Activated CD4-positive, alpha-beta T cell treated with anti-CD3 and anti-CD28 coated beads for 36 hours (primary cell): ENCODE data around the gene SH2D3A. TPM values are rescaled to one million over a fixed set of nuclear protein-coding genes. Genes with fewer than 3 reads are reported as not detected.
A peak's percentile ranks its signal among the peaks of the same experiment; 100 is the strongest.

Experiments
- ATAC-seq: fragments of 200-7000 bp; cut with Tn5 transposase; one replicate; pipeline ENCODE4 v1.10.0; 2021; ENCODE audit warnings: mild to moderate bottlenecking, moderate library complexity
- CTCF ChIA-PET: fragments of 350-600 bp; sonication (Branson Sonifier 250); formaldehyde crosslinking; loops from one replicate; lab custom pipeline; 2021; ENCODE audit warnings: antibody characterized with exemption; lab: Charles Lee
- POLR2A ChIA-PET: fragments of 350-600 bp; sonication (Branson Sonifier 250); formaldehyde crosslinking; loops from one replicate; lab custom pipeline; 2021; ENCODE audit warnings: antibody characterized with exemption, inconsistent platforms; lab: Charles Lee
- DNase-seq: peaks from one replicate; pipeline ENCODE4 v3.0.0-alpha.2; 2020
- H3K27ac Mint-ChIP-seq: one replicate; pipeline ENCODE4 v1.8.0; 2021; ENCODE audit warnings: mixed read lengths
- H3K27me3 Mint-ChIP-seq: one replicate; pipeline ENCODE4 v1.8.0; 2021; ENCODE audit warnings: mixed read lengths
- H3K36me3 Mint-ChIP-seq: one replicate; pipeline ENCODE4 v1.8.0; 2021; ENCODE audit warnings: low read depth, mixed read lengths
- H3K4me1 Mint-ChIP-seq: one replicate; pipeline ENCODE4 v1.8.0; 2021; ENCODE audit warnings: mixed read lengths
- H3K4me3 Mint-ChIP-seq: one replicate; pipeline ENCODE4 v1.8.0; 2021; ENCODE audit warnings: mild to moderate bottlenecking, moderate library complexity, mixed read lengths
- H3K9me3 Mint-ChIP-seq: one replicate; pipeline ENCODE4 v1.8.0; 2021; ENCODE audit warnings: low read depth, mixed read lengths
- intact Hi-C, 2 experiments: fragments of 100-400 bp; cut with DNase I in 1 of 2; cut with micrococcal nuclease in 1 of 2; formaldehyde crosslinking; loops; one replicate each; pipeline versions ENCODE4 v1.14.2 to v1.15.1; 2022 to 2024; cut with DNase I, micrococcal nuclease
- total RNA-seq, 2 experiments: library from RNA; stranded (reverse); gene quantifications; one replicate each; pipeline ENCODE4 v1.2.3, GENCODE V29; 2021

Gene SH2D3A
- total RNA-seq, 2 experiments from 2014 or later = 20.7 to 23.2 TPM

DNA sequence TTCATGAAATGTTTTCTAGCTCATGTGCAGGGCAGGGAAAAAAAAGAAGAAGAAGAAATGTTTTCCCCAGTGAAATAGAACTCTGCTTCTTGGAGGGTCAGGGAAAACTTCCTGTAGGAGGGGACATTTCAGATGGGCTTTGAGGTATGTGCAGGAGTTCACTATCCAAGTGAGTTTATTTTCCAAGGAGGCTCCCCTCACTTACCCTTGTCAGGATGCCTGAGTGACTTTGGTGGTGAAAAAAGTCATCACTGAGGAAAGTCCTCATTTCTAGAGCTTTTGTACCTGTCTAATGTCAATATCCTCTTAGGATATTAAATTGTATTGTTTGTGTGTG is 46.1 kb downstream of the SH2D3A start:
- H3K9me3 Mint-ChIP-seq = peaks cover 3% of the 10 kb centered on the region
- no peak overlapping the region for H3K27ac Mint-ChIP-seq
- intact Hi-C loops = no loop called here
- no peak overlapping the region for H3K4me3 Mint-ChIP-seq
- peaks cover 8% of the 10 kb centered on the region for H3K27me3 Mint-ChIP-seq
- DNase-seq (no peak), ATAC-seq (no peak)
- peaks cover 15% of the 10 kb centered on the region for H3K4me1 Mint-ChIP-seq
- H3K36me3 Mint-ChIP-seq = peaks cover 2% of the 10 kb centered on the region
- ChIA-PET CTCF (interaction anchor here (1.4 kb wide), 1 partner anchor 143 kb away, joined by 3 read pairs; no protein-coding TSS in a partner anchor), POLR2A (interaction anchor here (0.6 kb wide), 1 partner anchor 276 kb away, joined by 4 read pairs; no protein-coding TSS in a partner anchor)

DNA sequence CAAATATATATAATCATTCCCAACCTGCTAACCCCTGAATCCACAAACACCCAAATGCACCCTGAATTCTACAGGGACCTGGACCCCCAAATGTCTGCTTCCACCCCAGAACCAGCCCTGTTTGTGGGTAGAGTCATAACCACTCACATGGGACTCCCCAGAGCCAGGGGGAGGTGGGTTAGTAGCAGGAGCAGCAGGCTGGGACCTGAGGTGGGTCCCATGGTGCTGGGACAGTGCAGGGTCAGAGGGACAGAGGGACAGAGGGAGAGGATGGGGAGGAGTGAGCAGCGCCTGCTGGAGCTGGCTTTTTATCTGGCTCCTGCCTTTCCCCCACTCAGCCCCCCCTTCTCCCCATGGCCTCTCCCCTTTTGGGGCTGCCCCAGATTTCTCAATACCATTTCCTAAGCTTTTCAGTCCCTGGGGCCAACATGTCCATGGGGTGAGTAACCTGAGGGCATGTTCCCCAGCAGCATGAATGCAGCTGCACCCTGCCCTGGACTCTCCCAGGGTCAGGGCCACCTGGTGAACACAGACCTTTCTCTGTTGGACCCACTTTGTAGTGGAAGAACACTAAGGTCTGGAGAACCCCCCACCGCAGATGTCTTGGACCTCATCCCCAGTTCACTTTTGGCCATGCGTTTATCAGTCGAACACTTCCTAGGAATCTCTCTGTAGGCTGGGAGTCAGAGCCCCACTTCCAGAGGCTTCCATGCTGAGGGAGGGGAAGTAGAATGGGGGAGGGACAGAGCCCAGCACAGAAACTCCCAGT is 46.7 kb downstream of the SH2D3A start, which contains the start of gene C3:
Gene C3, minus strand, starts transcription at position 282 of the 769 bp plus-strand sequence. Its CDS starts 61 bp downstream, at position 221.
- no peak for ATAC-seq

DNA sequence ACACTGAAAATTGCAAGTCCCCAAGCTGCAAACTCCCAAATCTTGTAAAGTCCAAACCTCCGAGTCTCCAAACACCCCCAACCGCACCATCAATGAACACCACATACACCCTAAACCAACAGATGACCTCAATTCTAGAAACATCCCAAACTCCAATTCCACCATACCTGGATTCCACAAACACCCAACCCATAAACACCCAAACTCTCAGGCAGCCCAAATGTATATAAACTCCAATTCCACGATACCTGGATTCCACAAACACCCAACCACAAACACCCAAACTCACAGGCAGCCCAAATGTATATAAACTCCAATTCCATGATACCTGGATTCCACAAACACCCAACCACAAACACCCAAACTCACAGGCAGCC is 47.3 kb downstream of the SH2D3A start:
- peaks cover 8% of the 10 kb centered on the region for H3K27me3 Mint-ChIP-seq
- ChIA-PET CTCF (interaction anchor here (0.7 to 1.4 kb wide), 2 partner anchors 93 to 144 kb away, joined by 3 read pairs; no protein-coding TSS in a partner anchor), POLR2A (no interaction called here)
- H3K4me1 Mint-ChIP-seq = peaks cover 15% of the 10 kb centered on the region
- H3K4me3 Mint-ChIP-seq = no peak overlapping the region
- intact Hi-C loops = loop anchor here (1.0 to 5.0 kb wide), 3 partner anchors 17 to 109 kb away; partner anchors contain the start of gene GPR108 (in 1 of the 2)
- no peak overlapping the region for H3K27ac Mint-ChIP-seq
- DNase-seq (no peak), ATAC-seq (no peak)
- H3K9me3 Mint-ChIP-seq = peaks cover 3% of the 10 kb centered on the region
- peaks cover 2% of the 10 kb centered on the region for H3K36me3 Mint-ChIP-seq

More for the DNA sequence above, 46.7 kb downstream of the SH2D3A start, which contains the start of gene C3:
- intact Hi-C loops = no loop called here
- Mint-ChIP-seq H3K4me1 (peaks cover 15% of the 10 kb centered on the region), H3K4me3 (no peak within 1 kb of the TSS), H3K36me3 (peaks cover 2% of the 10 kb centered on the region), H3K9me3 (peaks cover 3% of the 10 kb centered on the region), H3K27ac (no peak within 1 kb of the TSS), H3K27me3 (peaks cover 8% of the 10 kb centered on the region)
- POLR2A ChIA-PET = interaction anchor here (0.6 kb wide), 1 partner anchor 275 kb away, joined by 4 read pairs; no protein-coding TSS in a partner anchor
- CTCF ChIA-PET = interaction anchor here (0.7 to 1.4 kb wide), 2 partner anchors 93 to 144 kb away, joined by 3 read pairs; no protein-coding TSS in a partner anchor
- DNase-seq = no peak

DNA sequence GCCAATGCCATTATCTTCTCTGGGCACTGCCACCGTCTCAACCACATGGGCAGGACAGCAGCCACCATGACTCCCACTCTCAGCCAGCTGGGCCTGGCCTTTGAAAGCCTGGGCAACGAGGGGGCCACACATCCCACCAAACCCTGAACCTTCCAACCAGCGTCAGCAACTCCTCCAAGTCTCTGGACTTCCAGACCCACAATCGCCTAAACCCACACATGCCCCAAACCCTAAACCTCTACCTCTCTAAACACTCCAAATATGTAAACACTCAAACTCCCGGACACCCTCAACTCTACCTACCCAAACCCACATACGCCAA is 47.7 kb downstream of the SH2D3A start:
- Mint-ChIP-seq H3K4me1 (peaks cover 15% of the 10 kb centered on the region), H3K27ac (no peak overlapping the region), H3K27me3 (peaks cover 8% of the 10 kb centered on the region), H3K4me3 (no peak overlapping the region), H3K9me3 (peaks cover 3% of the 10 kb centered on the region), H3K36me3 (peaks cover 2% of the 10 kb centered on the region)
- POLR2A ChIA-PET = no interaction called here
- intact Hi-C loops = loop anchor here (1.0 to 5.0 kb wide), 3 partner anchors 17 to 110 kb away; partner anchors contain the start of gene GPR108 (in 1 of the 2)
- ATAC-seq (no peak), DNase-seq (no peak)
- CTCF ChIA-PET = no interaction called here

DNA sequence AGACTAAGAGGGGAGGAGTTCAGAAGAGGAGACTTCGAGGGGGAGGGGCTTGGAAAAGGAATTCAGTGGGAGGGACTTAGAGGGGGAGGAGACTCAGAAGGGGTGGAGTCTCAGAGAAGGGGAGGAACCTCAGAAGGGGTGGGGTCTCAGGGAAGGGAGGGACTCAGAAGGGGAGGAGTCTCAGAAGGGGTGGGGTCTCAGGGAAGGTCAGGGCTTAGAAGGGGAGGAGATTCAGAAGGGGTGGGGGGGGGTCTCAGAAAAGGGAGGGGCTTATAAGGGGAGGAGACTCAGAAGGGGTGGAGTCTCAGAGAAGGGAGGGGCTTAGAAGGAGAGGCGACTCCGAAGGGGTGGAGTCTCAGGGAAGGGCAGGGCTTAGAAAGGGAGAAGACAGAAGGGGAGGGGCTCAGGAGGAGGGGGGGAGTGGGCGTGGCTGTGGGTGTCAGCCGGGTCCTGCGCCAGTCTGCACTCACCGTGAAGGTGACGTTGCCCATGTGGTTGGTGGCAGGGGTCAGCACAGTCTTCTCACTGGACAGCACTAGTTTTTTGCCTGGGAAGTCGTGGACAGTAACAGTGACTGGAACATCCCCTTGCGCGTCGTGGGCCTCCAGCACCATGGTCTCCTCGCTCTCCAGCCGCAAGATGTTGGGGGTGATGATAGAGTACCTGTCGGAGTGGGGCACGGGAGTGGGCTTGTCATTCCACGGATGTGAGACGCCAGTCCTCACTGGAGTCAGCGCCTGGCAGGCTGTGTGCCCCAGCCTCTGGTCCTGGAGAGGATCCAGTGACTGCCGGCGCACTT is 48.3 kb downstream of the SH2D3A start:
- ChIA-PET POLR2A (no interaction called here), CTCF (interaction anchor here (0.7 kb wide), 1 partner anchor 103 kb away, joined by 3 read pairs; no protein-coding TSS in a partner anchor)
- H3K4me1 Mint-ChIP-seq = peaks cover 15% of the 10 kb centered on the region
- DNase-seq (peak; percentile 59), ATAC-seq (peak; percentile 82)
- peaks cover 2% of the 10 kb centered on the region for H3K36me3 Mint-ChIP-seq
- intact Hi-C loops = loop anchor here (1.0 to 5.0 kb wide), 6 partner anchors 18 to 110 kb away; partner anchors contain the start of genes GPR108 (in 2 of the 2) and SH2D3A (in 1 of the 2)
- H3K27me3 Mint-ChIP-seq = peaks cover 8% of the 10 kb centered on the region
- no peak overlapping the region for H3K4me3 Mint-ChIP-seq
- peaks cover 3% of the 10 kb centered on the region for H3K9me3 Mint-ChIP-seq
- H3K27ac Mint-ChIP-seq = no peak overlapping the region

DNA sequence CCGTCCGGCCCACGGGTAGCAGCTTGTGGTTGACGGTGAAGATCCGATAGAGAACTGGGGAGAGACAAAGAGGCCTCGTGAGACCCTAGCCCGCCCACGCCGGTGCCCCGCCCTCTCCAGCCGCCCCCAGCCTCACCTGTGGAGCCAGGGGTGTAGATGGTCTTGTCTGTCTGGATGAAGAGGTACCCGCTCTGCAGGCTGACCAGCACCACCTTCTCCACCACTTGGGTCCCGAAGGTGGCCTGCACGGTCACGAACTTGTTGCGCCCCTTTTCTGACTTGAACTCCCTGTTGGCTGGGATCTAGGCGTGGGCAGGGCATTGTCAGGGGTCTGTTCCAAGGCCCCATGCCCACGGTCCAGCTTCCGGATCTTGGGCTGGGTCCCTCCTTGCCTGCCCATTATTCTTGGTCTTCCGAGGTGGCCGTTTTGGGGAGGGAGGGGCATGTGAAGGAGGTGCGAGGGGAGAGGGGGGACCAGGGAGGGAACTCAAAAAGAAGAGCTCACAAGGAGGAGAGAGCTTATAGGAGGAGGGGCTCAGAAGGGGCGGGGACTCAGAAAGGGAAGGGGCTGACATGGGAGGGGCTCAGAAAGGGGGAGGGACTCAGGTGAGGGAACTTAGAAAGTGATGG is 49.0 kb downstream of the SH2D3A start:
- Mint-ChIP-seq H3K27me3 (peaks cover 8% of the 10 kb centered on the region), H3K9me3 (peaks cover 3% of the 10 kb centered on the region), H3K4me1 (peaks cover 11% of the 10 kb centered on the region), H3K27ac (no peak overlapping the region), H3K4me3 (no peak overlapping the region), H3K36me3 (peaks cover 2% of the 10 kb centered on the region)
- no peak for DNase-seq
- ATAC-seq = no peak
- CTCF ChIA-PET = interaction anchor here (0.7 kb wide), 1 partner anchor 102 kb away, joined by 3 read pairs; no protein-coding TSS in a partner anchor
- intact Hi-C loops = loop anchor here (1.0 to 5.0 kb wide), 5 partner anchors 19 to 86 kb away; partner anchors contain the start of genes GPR108 (in 2 of the 2) and SH2D3A (in 1 of the 2)
- POLR2A ChIA-PET = interaction anchor here (0.5 kb wide), 1 partner anchor 353 kb away, joined by 4 read pairs; no protein-coding TSS in a partner anchor

DNA sequence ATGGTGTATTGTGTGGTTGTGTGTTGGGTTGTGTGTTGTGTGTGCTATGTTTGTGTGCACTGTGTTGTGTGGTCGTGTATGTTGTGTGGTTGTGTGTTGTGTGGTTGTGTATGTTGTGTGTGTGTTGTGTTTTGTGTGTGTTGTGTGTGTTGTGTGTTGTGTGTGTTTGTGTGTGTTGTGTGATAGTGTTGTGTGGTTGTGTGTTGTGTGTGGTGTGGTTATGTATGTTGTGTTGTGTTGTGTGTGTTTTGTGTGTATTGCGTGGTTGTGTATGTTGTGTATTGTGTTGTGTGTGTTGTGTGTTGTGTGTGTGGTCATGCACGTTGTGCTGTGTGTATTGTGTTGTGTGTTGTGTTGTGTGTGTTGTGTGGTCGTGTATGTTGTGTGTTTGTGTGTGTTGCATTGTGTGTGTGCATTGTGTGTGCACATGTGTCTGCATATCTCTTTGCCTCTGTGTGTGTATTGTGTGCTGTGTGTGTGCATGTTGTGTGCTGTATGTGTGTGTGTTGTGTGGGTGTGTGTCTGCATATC is 49.7 kb downstream of the SH2D3A start:
- Mint-ChIP-seq H3K36me3 (peaks cover 2% of the 10 kb centered on the region), H3K27ac (no peak overlapping the region), H3K9me3 (peaks cover 3% of the 10 kb centered on the region), H3K27me3 (peaks cover 8% of the 10 kb centered on the region), H3K4me1 (peaks cover 7% of the 10 kb centered on the region), H3K4me3 (no peak overlapping the region)
- POLR2A ChIA-PET = no interaction called here
- ATAC-seq (no peak), DNase-seq (no peak)
- intact Hi-C loops = loop anchor here in 1 of 2 experiments (5.0 kb wide), 1 partner anchor 85 kb away; no protein-coding TSS in a partner anchor
- CTCF ChIA-PET = no interaction called here

DNA sequence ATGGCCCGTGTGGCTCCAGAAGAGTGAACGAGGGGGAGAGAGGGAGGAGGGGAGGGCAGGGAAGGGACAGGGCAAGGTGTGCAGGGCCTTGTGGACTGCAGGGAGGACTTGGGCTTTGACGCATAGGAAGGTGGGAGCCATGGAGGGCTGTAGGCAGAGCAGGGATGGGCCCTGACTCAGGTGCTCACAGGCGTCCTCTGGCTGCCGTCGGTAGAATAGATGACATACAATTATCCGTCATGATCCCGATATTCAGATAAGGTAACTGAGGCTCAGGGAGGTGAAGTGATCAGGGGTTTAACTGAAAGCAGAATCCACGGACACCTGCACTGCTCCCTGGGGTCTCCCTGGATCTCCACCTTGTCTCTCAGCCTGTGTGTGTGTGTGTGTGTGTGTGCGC is 50.2 kb downstream of the SH2D3A start:
- ChIA-PET CTCF (no interaction called here), POLR2A (no interaction called here)
- DNase-seq = peak; percentile 42
- no peak for ATAC-seq
- H3K36me3 Mint-ChIP-seq = peaks cover 2% of the 10 kb centered on the region
- H3K27me3 Mint-ChIP-seq = peaks cover 8% of the 10 kb centered on the region
- no peak overlapping the region for H3K27ac Mint-ChIP-seq
- peaks cover 3% of the 10 kb centered on the region for H3K9me3 Mint-ChIP-seq
- intact Hi-C loops = loop anchor here in 1 of 2 experiments (5.0 kb wide), 1 partner anchor 85 kb away; no protein-coding TSS in a partner anchor
- no peak overlapping the region for H3K4me3 Mint-ChIP-seq
- peaks cover 7% of the 10 kb centered on the region for H3K4me1 Mint-ChIP-seq

DNA sequence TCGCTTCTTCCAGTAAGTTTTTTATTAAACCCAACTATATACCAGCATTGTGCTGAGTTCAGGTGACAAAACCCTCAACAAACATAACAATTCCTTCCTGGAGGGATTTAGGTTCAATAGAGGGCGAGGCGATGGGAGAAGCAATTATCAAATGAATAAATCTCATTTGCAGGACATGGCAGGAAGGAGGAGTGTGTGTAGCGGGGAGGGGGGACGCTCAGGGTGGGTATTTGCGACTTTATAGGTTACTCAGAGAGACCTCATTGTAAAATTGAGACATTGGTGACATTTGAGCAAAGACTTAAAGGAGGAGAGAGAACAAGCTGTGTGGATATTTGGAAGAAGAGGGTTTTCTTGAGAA is 50.6 kb downstream of the SH2D3A start:
- H3K4me1 Mint-ChIP-seq = peaks cover 7% of the 10 kb centered on the region
- H3K36me3 Mint-ChIP-seq = peaks cover 2% of the 10 kb centered on the region
- H3K27ac Mint-ChIP-seq = no peak overlapping the region
- no peak for DNase-seq
- H3K27me3 Mint-ChIP-seq = peaks cover 9% of the 10 kb centered on the region
- no peak for ATAC-seq
- no peak overlapping the region for H3K4me3 Mint-ChIP-seq
- ChIA-PET CTCF (interaction anchor here (1.6 kb wide), 1 partner anchor 10 kb away, joined by 3 read pairs; no protein-coding TSS in a partner anchor), POLR2A (no interaction called here)
- H3K9me3 Mint-ChIP-seq = peaks cover 3% of the 10 kb centered on the region
- intact Hi-C loops = loop anchor here in 1 of 2 experiments (5.0 kb wide), 1 partner anchor 84 kb away; no protein-coding TSS in a partner anchor

DNA sequence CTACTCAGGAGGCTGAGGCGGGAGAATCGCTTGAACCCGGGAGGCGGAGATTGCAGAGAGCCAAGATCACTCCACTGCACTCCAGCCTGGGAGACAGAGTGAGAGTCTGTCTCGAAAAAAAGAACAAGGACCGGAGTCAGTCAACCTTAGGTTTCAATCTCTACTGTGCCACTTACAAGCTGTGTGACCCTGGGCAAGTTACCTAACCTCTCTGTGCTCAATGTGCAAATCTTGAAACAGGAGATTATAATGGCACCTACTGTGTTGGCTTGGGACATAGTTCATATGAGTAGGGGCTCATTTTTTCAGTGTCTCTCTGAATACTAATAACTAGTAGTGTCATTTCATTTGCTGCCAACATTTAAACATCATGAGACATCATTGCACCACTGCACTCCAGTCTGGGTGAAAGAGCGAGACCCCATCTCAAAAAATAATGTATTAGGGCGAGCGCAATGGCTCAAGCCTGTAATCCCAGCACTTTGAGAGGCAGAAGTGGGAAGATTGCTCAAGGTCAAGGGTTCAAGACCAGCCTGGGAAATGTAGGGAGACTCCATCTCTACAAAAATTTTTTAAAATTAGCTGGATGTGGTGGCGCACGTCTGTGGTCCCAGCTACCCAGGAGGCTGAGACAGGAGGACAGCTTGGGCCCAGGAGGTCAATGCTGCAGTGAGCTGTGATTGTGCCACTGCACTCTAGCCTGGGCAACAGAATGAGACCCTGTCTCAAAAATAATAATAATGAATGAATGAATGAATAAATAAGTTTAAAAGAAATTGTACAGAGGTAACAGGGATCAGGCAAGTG is 52.3 kb downstream of the SH2D3A start:
- ChIA-PET CTCF (interaction anchor here (0.6 to 1.6 kb wide), 3 partner anchors 11 to 121 kb away, joined by 3 to 4 read pairs (median 3); no protein-coding TSS in a partner anchor), POLR2A (interaction anchor here (0.6 kb wide), 1 partner anchor 174 kb away, joined by 7 read pairs; no protein-coding TSS in a partner anchor)
- intact Hi-C loops = loop anchor here in 1 of 2 experiments (5.0 kb wide), 1 partner anchor 83 kb away; no protein-coding TSS in a partner anchor
- H3K4me3 Mint-ChIP-seq = no peak overlapping the region
- peaks cover 26% of the 10 kb centered on the region for H3K27me3 Mint-ChIP-seq
- no peak overlapping the region for H3K27ac Mint-ChIP-seq
- H3K9me3 Mint-ChIP-seq = peaks cover 3% of the 10 kb centered on the region
- H3K36me3 Mint-ChIP-seq = peaks cover 2% of the 10 kb centered on the region
- ATAC-seq = no peak
- DNase-seq = no peak
- peaks cover 15% of the 10 kb centered on the region for H3K4me1 Mint-ChIP-seq
